ENCODE results near the gene NAP1L5.

- TF ChIP-seq, protein P1, sequence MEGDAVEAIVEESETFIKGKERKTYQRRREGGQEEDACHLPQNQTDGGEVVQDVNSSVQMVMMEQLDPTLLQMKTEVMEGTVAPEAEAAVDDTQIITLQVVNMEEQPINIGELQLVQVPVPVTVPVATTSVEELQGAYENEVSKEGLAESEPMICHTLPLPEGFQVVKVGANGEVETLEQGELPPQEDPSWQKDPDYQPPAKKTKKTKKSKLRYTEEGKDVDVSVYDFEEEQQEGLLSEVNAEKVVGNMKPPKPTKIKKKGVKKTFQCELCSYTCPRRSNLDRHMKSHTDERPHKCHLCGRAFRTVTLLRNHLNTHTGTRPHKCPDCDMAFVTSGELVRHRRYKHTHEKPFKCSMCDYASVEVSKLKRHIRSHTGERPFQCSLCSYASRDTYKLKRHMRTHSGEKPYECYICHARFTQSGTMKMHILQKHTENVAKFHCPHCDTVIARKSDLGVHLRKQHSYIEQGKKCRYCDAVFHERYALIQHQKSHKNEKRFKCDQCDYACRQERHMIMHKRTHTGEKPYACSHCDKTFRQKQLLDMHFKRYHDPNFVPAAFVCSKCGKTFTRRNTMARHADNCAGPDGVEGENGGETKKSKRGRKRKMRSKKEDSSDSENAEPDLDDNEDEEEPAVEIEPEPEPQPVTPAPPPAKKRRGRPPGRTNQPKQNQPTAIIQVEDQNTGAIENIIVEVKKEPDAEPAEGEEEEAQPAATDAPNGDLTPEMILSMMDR (conservative IDR thresholded peaks at IDR 0.05; ENCODE audit: low read depth, low read length) = no peak
- TF ChIP-seq EZH2 (IDR thresholded peaks at IDR 0.05; ENCODE audit: low read length, unreplicated experiment) (no peak), EZH2phosphoT487 (IDR thresholded peaks at IDR 0.05; ENCODE audit: borderline replicate concordance, low read length) (no peak)
Measured at GRCh38 chr4:88681209-88681608, 16.4 kb downstream of the NAP1L5 start.
